Measurements from ENCODE around the gene OVAAL. TPM values are rescaled to one million over a fixed set of nuclear protein-coding genes. Genes with fewer than 3 reads are reported as not detected.
A peak's percentile ranks its signal among the peaks of the same experiment; 100 is the strongest.

The OVAAL gene
- total and polyA plus RNA-seq, 9 of the 15 experiments (the other 6 are each of a cell fraction or from before 2014, with no cell fraction given) = 0.04 to 0.18 (median 0.08) TPM; not detected in 4

DNA sequence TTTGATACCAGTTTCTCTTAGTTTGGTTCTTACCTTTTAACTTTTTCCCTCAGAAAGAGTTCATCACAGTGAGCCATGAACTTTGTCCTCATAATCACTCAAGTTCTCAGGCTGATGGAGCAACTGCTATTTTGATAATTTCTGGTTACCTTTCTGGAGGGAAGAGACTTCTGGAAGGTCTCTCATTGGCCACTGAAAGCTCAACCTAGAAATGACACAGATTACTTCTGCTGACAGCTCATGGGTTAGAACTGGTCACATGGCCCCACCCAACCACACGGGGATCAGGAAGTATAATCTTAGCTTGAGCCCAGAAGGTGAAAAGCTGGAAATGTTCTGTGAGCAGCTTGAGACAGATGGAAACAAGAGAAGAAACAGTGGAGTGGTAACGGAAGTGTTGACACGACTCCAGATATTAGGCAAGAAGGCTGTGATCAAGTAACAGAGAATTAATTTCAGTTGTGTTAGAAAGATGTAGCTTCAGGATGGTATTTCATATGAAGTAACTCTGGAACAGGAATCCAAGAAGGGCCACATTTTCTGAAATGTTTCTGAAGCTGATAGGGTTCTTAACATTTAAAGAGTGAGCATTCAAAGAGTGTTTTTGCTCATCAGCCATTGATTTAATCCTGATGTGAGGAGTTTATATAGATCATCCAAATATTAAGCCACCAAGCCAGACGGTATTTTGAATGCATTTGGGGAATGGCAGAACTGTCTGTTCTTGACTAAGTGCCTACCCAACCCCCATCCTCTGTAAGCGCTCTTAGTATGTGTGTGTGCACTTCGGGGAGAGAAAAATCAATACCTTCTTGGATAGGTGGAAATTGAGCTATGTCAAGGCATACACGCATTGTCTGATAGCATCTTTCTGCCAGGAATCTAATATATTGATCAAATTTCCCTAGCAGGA lies 51.1 kb downstream of the OVAAL start (continued):
- TF ChIP-seq, protein P1, sequence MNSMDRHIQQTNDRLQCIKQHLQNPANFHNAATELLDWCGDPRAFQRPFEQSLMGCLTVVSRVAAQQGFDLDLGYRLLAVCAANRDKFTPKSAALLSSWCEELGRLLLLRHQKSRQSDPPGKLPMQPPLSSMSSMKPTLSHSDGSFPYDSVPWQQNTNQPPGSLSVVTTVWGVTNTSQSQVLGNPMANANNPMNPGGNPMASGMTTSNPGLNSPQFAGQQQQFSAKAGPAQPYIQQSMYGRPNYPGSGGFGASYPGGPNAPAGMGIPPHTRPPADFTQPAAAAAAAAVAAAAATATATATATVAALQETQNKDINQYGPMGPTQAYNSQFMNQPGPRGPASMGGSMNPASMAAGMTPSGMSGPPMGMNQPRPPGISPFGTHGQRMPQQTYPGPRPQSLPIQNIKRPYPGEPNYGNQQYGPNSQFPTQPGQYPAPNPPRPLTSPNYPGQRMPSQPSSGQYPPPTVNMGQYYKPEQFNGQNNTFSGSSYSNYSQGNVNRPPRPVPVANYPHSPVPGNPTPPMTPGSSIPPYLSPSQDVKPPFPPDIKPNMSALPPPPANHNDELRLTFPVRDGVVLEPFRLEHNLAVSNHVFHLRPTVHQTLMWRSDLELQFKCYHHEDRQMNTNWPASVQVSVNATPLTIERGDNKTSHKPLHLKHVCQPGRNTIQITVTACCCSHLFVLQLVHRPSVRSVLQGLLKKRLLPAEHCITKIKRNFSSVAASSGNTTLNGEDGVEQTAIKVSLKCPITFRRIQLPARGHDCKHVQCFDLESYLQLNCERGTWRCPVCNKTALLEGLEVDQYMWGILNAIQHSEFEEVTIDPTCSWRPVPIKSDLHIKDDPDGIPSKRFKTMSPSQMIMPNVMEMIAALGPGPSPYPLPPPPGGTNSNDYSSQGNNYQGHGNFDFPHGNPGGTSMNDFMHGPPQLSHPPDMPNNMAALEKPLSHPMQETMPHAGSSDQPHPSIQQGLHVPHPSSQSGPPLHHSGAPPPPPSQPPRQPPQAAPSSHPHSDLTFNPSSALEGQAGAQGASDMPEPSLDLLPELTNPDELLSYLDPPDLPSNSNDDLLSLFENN (IDR thresholded peaks at IDR 0.05; ENCODE audit: low read depth in 2 of 2, low read length in 2 of 2) = no peak; a peak in 1 of 4 replicates
- TF ChIP-seq NRF1 (conservative IDR thresholded peaks at IDR 0.05 in 1 of 2, IDR thresholded peaks at IDR 0.05 in 1 of 2) (0 out of 4 replicates have a peak, but pooled peaks of 1 of the 2 experiments have one; percentile 18), FOXK1 (CRISPR knock-in tag; IDR thresholded peaks at IDR 0.05; ENCODE audit: borderline replicate concordance) (no peak), LCOR (CRISPR knock-in tag; IDR thresholded peaks at IDR 0.05) (no peak), TEAD2 (tag; IDR thresholded peaks at IDR 0.05) (peak; percentile 62; the same call in 1 of the 2 replicates), ZNF445 (CRISPR knock-in tag; IDR thresholded peaks at IDR 0.05; ENCODE audit: low read depth) (0 out of 2 replicates have a peak, but pooled peaks have one; percentile 20), TEAD4 (IDR thresholded peaks at IDR 0.05; ENCODE audit: low read length) (no peak), TEAD4 (CRISPR knock-in tag; IDR thresholded peaks at IDR 0.05; ENCODE audit: borderline replicate concordance) (no peak), TRIM24 (IDR thresholded peaks at IDR 0.05) (no peak), ZNF165 (CRISPR knock-in tag; IDR thresholded peaks at IDR 0.05; ENCODE audit: borderline replicate concordance) (no peak), ZC3H4 (CRISPR knock-in tag; IDR thresholded peaks at IDR 0.05; ENCODE audit: borderline replicate concordance) (no peak), DDX20 (tag; IDR thresholded peaks at IDR 0.05; ENCODE audit: low read depth) (no peak)
- TF ChIP-seq, protein P2, sequence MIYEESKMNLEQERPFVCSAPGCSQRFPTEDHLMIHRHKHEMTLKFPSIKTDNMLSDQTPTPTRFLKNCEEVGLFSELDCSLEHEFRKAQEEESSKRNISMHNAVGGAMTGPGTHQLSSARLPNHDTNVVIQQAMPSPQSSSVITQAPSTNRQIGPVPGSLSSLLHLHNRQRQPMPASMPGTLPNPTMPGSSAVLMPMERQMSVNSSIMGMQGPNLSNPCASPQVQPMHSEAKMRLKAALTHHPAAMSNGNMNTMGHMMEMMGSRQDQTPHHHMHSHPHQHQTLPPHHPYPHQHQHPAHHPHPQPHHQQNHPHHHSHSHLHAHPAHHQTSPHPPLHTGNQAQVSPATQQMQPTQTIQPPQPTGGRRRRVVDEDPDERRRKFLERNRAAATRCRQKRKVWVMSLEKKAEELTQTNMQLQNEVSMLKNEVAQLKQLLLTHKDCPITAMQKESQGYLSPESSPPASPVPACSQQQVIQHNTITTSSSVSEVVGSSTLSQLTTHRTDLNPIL (CRISPR knock-in tag; IDR thresholded peaks at IDR 0.05) = peak; percentile 8; the same call in 1 of the 2 replicates
- TF ChIP-seq, protein P3, sequence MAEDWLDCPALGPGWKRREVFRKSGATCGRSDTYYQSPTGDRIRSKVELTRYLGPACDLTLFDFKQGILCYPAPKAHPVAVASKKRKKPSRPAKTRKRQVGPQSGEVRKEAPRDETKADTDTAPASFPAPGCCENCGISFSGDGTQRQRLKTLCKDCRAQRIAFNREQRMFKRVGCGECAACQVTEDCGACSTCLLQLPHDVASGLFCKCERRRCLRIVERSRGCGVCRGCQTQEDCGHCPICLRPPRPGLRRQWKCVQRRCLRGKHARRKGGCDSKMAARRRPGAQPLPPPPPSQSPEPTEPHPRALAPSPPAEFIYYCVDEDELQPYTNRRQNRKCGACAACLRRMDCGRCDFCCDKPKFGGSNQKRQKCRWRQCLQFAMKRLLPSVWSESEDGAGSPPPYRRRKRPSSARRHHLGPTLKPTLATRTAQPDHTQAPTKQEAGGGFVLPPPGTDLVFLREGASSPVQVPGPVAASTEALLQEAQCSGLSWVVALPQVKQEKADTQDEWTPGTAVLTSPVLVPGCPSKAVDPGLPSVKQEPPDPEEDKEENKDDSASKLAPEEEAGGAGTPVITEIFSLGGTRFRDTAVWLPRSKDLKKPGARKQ (CRISPR knock-in tag; IDR thresholded peaks at IDR 0.05) = no peak
- TF ChIP-seq, protein P4, sequence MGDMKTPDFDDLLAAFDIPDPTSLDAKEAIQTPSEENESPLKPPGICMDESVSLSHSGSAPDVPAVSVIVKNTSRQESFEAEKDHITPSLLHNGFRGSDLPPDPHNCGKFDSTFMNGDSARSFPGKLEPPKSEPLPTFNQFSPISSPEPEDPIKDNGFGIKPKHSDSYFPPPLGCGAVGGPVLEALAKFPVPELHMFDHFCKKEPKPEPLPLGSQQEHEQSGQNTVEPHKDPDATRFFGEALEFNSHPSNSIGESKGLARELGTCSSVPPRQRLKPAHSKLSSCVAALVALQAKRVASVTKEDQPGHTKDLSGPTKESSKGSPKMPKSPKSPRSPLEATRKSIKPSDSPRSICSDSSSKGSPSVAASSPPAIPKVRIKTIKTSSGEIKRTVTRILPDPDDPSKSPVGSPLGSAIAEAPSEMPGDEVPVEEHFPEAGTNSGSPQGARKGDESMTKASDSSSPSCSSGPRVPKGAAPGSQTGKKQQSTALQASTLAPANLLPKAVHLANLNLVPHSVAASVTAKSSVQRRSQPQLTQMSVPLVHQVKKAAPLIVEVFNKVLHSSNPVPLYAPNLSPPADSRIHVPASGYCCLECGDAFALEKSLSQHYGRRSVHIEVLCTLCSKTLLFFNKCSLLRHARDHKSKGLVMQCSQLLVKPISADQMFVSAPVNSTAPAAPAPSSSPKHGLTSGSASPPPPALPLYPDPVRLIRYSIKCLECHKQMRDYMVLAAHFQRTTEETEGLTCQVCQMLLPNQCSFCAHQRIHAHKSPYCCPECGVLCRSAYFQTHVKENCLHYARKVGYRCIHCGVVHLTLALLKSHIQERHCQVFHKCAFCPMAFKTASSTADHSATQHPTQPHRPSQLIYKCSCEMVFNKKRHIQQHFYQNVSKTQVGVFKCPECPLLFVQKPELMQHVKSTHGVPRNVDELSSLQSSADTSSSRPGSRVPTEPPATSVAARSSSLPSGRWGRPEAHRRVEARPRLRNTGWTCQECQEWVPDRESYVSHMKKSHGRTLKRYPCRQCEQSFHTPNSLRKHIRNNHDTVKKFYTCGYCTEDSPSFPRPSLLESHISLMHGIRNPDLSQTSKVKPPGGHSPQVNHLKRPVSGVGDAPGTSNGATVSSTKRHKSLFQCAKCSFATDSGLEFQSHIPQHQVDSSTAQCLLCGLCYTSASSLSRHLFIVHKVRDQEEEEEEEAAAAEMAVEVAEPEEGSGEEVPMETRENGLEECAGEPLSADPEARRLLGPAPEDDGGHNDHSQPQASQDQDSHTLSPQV (IDR thresholded peaks at IDR 0.05) = peak; percentile 83
